A673 (cell line): ENCODE data around the gene AGBL5. TPM values are rescaled to one million over a fixed set of nuclear protein-coding genes. Genes with fewer than 3 reads are reported as not detected.

Source experiments
- BruUV-seq: library from RNA; stranded (reverse); fragments of 400-500 nt; replicated peaks from 2 replicates; lab custom pipeline; 2021; lab: Mats Ljungman, UMichigan
- CTCF ChIA-PET: fragments of 300-600 bp; sonication (Branson Sonifier 250); formaldehyde crosslinking; loops from one replicate; lab custom pipeline; 2022; ENCODE audit warnings: antibody characterized with exemption; lab: Charles Lee
- POLR2A ChIA-PET: fragments of 300-600 bp; sonication (Branson Sonifier 250); formaldehyde crosslinking; loops from one replicate; lab custom pipeline; 2022; ENCODE audit warnings: antibody characterized with exemption; ENCODE audit not compliant: low non-redundant PET; lab: Charles Lee
- DNase-seq: peaks from one replicate; pipeline ENCODE4 v3.0.0-alpha.2; 2015; ENCODE audit warnings: low spot score
- H3K27ac ChIP-seq: fragments of 200-600 bp; sonication (generic); 2 replicates; pipeline ENCODE4 v1.5.1; 2016; ENCODE audit warnings: mixed run types, low read depth, mild to moderate bottlenecking, mixed read lengths, antibody characterized with exemption, low read length; ENCODE audit not compliant: poor library complexity, severe bottlenecking
- H3K27me3 ChIP-seq: fragments of 200-600 bp; sonication (generic); replicated peaks from 2 replicates; pipeline ENCODE4 v1.6.1; 2017; ENCODE audit warnings: mixed run types, low read depth, mild to moderate bottlenecking, mixed read lengths, antibody characterized with exemption, low read length; ENCODE audit not compliant: insufficient read depth, poor library complexity
- H3K36me3 ChIP-seq: fragments of 200-600 bp; sonication (generic); 2 replicates; pipeline ENCODE4 v1.6.1; 2016; ENCODE audit warnings: mixed run types, mild to moderate bottlenecking, mixed read lengths, antibody characterized with exemption, low read length; ENCODE audit not compliant: insufficient read depth, poor library complexity, severe bottlenecking
- H3K4me1 ChIP-seq: fragments of 200-600 bp; sonication (generic); 2 replicates; pipeline ENCODE4 v1.6.1; 2017; ENCODE audit warnings: mixed run types, mild to moderate bottlenecking, mixed read lengths, antibody characterized with exemption, low read length; ENCODE audit not compliant: insufficient read depth, poor library complexity, severe bottlenecking
- H3K4me3 ChIP-seq: fragments of 200-600 bp; sonication (generic); 2 replicates; pipeline ENCODE4 v1.5.1; 2016; ENCODE audit warnings: low read depth, mixed run types, mild to moderate bottlenecking, mixed read lengths, low read length; ENCODE audit not compliant: poor library complexity, severe bottlenecking
- H3K9me3 ChIP-seq: fragments of 200-600 bp; sonication (generic); 2 replicates; pipeline ENCODE4 v1.6.1; 2016; ENCODE audit warnings: mixed run types, low read depth, mild to moderate bottlenecking, mixed read lengths, antibody characterized with exemption, low read length; ENCODE audit not compliant: poor library complexity, severe bottlenecking
- EZH2 ChIP-seq: fragments of 200-600 bp; sonication (generic); IDR thresholded peaks from 2 replicates; pipeline ENCODE4 v1.6.1; 2017; ENCODE audit warnings: borderline replicate concordance, low read depth, mild to moderate bottlenecking, mixed read lengths, antibody characterized with exemption, low read length; ENCODE audit not compliant: poor library complexity, severe bottlenecking
- intact Hi-C: fragments of 100-400 bp; cut with micrococcal nuclease; formaldehyde crosslinking; loops from one replicate; pipeline ENCODE4 v1.10.0; 2022; ENCODE audit not compliant: unreplicated experiment
- total RNA-seq: library from RNA; stranded (reverse); gene quantifications from 2 replicates; pipeline ENCODE4 v1.2.3, GENCODE V29; 2021
- TF ChIP-seq, protein P1 (sequence below): fragments of 300-800, 200-600 bp; sonication (generic); conservative IDR thresholded peaks from 2 replicates; pipeline ENCODE4 v1.5.1; 2017; ENCODE audit warnings: low read depth, mild to moderate bottlenecking, antibody characterized with exemption, low read length, moderate library complexity, mixed read lengths

AGBL5 gene
- total RNA-seq, 1 experiment from 2014 or later: 64.1 TPM

DNA sequence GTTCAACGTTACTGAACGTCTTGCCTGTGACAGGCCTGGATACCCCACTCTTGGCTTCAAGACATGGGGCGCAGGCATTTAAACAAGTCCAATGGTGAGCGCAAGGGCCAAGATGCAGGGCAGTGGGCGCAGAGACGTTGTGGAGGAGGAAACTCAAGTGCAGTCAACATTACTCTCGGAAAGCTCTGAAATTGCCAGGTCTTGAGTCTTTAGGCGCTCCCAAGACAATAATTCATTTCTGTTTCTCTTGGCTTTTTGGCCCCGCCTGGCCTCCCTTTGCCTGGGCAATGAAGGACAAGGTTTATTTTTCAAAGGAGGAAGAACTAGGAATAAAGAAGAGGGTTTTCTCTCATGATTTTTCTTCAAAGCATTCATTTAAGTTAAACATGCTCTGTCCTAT lies 32.0 kb upstream of the AGBL5 start:
- Histone ChIP-seq H3K36me3 (no peaks in the 10 kb centered on the region), H3K27me3 (no peaks in the 10 kb centered on the region), H3K4me1 (peaks cover 21% of the 10 kb centered on the region), H3K4me3 (no peak overlapping the region), H3K9me3 (no peaks in the 10 kb centered on the region), H3K27ac (no peak overlapping the region)
- POLR2A ChIA-PET: no interaction called here
- TF ChIP-seq, protein P1, sequence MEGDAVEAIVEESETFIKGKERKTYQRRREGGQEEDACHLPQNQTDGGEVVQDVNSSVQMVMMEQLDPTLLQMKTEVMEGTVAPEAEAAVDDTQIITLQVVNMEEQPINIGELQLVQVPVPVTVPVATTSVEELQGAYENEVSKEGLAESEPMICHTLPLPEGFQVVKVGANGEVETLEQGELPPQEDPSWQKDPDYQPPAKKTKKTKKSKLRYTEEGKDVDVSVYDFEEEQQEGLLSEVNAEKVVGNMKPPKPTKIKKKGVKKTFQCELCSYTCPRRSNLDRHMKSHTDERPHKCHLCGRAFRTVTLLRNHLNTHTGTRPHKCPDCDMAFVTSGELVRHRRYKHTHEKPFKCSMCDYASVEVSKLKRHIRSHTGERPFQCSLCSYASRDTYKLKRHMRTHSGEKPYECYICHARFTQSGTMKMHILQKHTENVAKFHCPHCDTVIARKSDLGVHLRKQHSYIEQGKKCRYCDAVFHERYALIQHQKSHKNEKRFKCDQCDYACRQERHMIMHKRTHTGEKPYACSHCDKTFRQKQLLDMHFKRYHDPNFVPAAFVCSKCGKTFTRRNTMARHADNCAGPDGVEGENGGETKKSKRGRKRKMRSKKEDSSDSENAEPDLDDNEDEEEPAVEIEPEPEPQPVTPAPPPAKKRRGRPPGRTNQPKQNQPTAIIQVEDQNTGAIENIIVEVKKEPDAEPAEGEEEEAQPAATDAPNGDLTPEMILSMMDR: no peak
- TF ChIP-seq EZH2: no peak
- no peak for DNase-seq
- CTCF ChIA-PET: no interaction called here
- intact Hi-C loops: loop anchor here (5.0 kb wide), 1 partner anchor 412 kb away; no protein-coding TSS in a partner anchor
- no TSS peak for BruUV-seq

DNA sequence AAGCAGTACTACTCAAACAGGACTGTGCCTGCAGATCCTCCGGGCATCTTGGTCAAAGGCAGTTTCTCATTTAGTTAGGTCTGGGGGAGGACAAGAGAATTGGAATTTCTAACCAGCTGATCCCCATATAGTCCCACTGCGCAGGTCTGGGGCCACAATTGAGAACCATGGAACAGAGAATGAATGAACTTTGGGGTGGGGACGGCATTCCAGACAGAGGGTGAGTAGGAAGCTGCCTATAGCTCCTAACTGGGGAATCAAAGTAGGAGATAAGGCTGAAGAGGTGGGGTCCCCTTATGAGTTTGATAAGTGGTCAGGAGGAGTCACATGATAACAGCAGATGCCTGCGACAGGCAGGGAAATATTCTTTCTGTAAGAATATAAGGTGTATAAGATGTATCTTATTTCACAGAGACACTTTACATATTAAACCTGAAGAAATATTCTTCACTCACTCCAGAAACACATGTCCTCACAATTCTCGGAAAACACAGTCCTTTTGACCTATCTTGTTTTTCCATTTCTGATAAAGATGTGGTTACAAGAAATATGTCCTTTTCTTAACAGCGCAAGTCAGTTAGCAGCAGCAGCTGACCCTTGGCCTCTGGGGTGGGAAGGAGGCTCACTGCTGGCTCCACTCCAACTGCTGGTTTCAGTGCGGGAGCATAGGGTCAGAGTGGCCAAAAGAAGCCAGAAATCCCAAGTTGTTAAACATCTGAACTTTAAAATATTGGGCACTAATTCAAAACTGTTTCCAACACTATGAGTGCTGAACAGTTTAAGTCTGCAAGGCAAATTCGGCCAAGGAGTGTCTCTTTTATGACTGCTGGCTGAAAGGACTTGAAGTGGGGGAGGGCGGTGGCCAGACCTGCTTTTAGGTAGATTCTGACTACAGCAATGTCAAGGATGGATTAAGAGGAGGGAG lies 31.3 kb upstream of the AGBL5 start:
- ChIA-PET CTCF (no interaction called here), POLR2A (no interaction called here)
- Histone ChIP-seq H3K9me3 (no peaks in the 10 kb centered on the region), H3K27ac (no peak overlapping the region), H3K4me1 (peaks cover 19% of the 10 kb centered on the region), H3K36me3 (no peaks in the 10 kb centered on the region), H3K4me3 (no peak overlapping the region), H3K27me3 (no peaks in the 10 kb centered on the region)
- no peak for DNase-seq
- TF ChIP-seq, protein P1: no peak
- TF ChIP-seq EZH2: no peak
- intact Hi-C loops: loop anchor here (5.0 kb wide), 1 partner anchor 413 kb away; no protein-coding TSS in a partner anchor
- no TSS peak for BruUV-seq

DNA sequence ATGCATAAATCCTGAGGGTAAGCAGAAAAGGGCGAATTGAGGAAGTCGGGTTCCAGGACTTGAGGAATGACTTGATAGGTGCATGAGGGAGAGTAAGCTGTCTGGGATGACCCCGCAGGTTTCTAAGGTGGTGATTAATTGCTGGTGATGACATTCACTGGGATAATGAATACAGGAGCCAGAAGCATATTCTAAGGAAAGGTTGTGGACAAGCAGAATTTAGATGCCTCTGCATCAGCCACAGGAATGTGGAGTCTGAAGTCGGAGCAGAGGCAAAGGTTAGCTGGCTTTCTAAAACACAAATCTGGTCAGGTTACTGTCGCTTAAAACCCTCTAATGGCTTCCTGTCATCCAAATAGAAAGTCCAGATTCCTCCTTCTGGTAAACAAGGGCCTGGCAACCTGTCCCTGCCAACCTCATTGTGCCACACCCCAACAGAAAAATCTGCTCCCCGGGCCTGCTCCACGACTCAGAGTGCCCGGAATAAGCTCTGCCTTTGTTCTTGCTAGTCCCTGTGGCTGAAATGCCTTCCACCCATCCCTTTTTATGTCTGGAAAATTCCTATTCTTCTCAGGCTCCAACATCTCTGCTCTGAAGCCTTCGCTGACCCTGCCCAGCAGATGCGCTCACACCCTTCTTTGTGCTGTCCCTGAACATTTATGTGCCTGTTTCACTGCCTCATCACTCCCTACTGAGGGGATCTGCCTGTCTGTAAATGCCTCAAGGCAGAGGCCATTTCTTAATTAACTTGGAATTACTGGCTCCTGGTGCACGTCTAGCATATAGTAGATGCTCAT lies 30.0 kb upstream of the AGBL5 start:
- Histone ChIP-seq H3K4me3 (no peak overlapping the region), H3K36me3 (no peaks in the 10 kb centered on the region), H3K4me1 (peaks cover 7% of the 10 kb centered on the region), H3K27me3 (no peaks in the 10 kb centered on the region), H3K27ac (no peak overlapping the region), H3K9me3 (no peaks in the 10 kb centered on the region)
- TF ChIP-seq, protein P1: no peak
- TF ChIP-seq EZH2: no peak
- intact Hi-C loops: no loop called here
- ChIA-PET POLR2A (no interaction called here), CTCF (no interaction called here)
- no peak for DNase-seq
- BruUV-seq: no TSS peak
